SU-DHL-6 (cell line): ENCODE results near the gene LPAR5.
A peak's percentile ranks its signal among the peaks of the same experiment; 100 is the strongest.

Experiments
- H2AFZ ChIP-seq: fragments of 200-600 bp; sonication (generic); 2 replicates; pipeline ENCODE4 v1.6.1; 2014; ENCODE audit warnings: low read depth, mild to moderate bottlenecking, moderate library complexity, mixed read lengths, antibody characterized with exemption, low read length; ENCODE audit not compliant: severe bottlenecking
- H3F3A ChIP-seq: fragments of 200-600 bp; shearing (Covaris generic); 2 replicates; pipeline ENCODE4 v1.6.0; 2016; ENCODE audit warnings: antibody characterized with exemption, mild to moderate bottlenecking; ENCODE audit not compliant: insufficient read depth
- H3K27ac ChIP-seq: fragments of 200-600 bp; sonication (generic); 2 replicates; pipeline ENCODE4 v1.5.1; 2016; ENCODE audit warnings: low read depth, mild to moderate bottlenecking, low read length, moderate library complexity, mixed read lengths
- H3K27me3 ChIP-seq: fragments of 200-600 bp; sonication (generic), shearing (Covaris generic); 2 replicates; pipeline ENCODE4 v1.6.0; 2014; ENCODE audit warnings: mild to moderate bottlenecking, low read length
- H3K36me3 ChIP-seq: fragments of 200-600 bp; sonication (generic); 2 replicates; pipeline ENCODE4 v1.6.1; 2014; ENCODE audit warnings: mild to moderate bottlenecking, low read length, mixed read lengths
- H3K4me2 ChIP-seq: fragments of 300-600, 200-600 bp; shearing (Covaris generic), sonication (generic); 2 replicates; pipeline ENCODE4 v1.6.0; 2014; ENCODE audit warnings: low read length, low read depth, mild to moderate bottlenecking; ENCODE audit not compliant: poor library complexity, severe bottlenecking
- H3K4me3 ChIP-seq: fragments of 200-600 bp; sonication (generic); 2 replicates; pipeline ENCODE4 v1.5.1; 2014; ENCODE audit warnings: antibody characterized with exemption, low read length, mild to moderate bottlenecking, mixed read lengths; ENCODE audit not compliant: insufficient read depth, poor library complexity, severe bottlenecking
- H3K79me2 ChIP-seq: fragments of 200-600 bp; sonication (generic); 2 replicates; pipeline ENCODE4 v1.6.1; 2014; ENCODE audit warnings: mild to moderate bottlenecking, low read length, moderate library complexity; ENCODE audit not compliant: insufficient read depth
- H3K9ac ChIP-seq: fragments of 200-600 bp; sonication (generic); 2 replicates; pipeline ENCODE4 v1.7.0; 2014; ENCODE audit warnings: mild to moderate bottlenecking, low read length
- H3K9me2 ChIP-seq: fragments of 200-600 bp; sonication (generic); replicated peaks from 2 replicates; pipeline ENCODE4 v1.6.1; 2014; ENCODE audit warnings: low read length; ENCODE audit not compliant: insufficient read depth
- H3K9me3 ChIP-seq: fragments of 200-600 bp; sonication (generic); 2 replicates; pipeline ENCODE4 v1.6.1; 2014; ENCODE audit warnings: low read length, mixed read lengths; ENCODE audit not compliant: insufficient read depth
- H4K20me1 ChIP-seq: fragments of 200-600 bp; sonication (generic); 2 replicates; pipeline ENCODE4 v1.6.1; 2014; ENCODE audit warnings: low read depth, mild to moderate bottlenecking, antibody characterized with exemption, low read length, moderate library complexity, mixed read lengths
- CTCF ChIP-seq: fragments of 200-600 bp; sonication (generic); IDR thresholded peaks from one replicate; pipeline ENCODE4 v1.5.1; 2017; ENCODE audit warnings: antibody characterized with exemption, mild to moderate bottlenecking, low read length, moderate library complexity; ENCODE audit not compliant: insufficient read depth, poor library complexity, severe bottlenecking
- EZH2phosphoT487 ChIP-seq: fragments of 200-600 bp; sonication (generic), shearing (Covaris generic); conservative IDR thresholded peaks from 2 replicates; pipeline ENCODE4 v1.6.1; 2018; ENCODE audit warnings: mild to moderate bottlenecking, antibody characterized with exemption, low read length, moderate library complexity, mixed read lengths

LPAR5 gene

GRCh38 chr12:6664902-6665301, 29.1 kb upstream of the LPAR5 start:
- no peak overlapping the region for H3K9ac ChIP-seq
- no peak overlapping the region for H3K4me2 ChIP-seq
- peaks cover 7% of the 10 kb centered on the region; the same call in 1 of the 2 replicates for H3K36me3 ChIP-seq
- no peak overlapping the region for H2AFZ ChIP-seq
- peaks cover 22% of the 10 kb centered on the region for H3F3A ChIP-seq
- H3K9me3 ChIP-seq = no peaks in the 10 kb centered on the region
- H3K79me2 ChIP-seq = peaks cover 10% of the 10 kb centered on the region; the same call in 1 of the 2 replicates
- no peak overlapping the region for H3K27ac ChIP-seq
- H3K27me3 ChIP-seq = no peaks in the 10 kb centered on the region
- TF ChIP-seq EZH2phosphoT487 = no peak
- no peak for TF ChIP-seq CTCF
- no peaks in the 10 kb centered on the region for H4K20me1 ChIP-seq
- H3K9me2 ChIP-seq = no peaks in the 10 kb centered on the region
- no peak overlapping the region for H3K4me3 ChIP-seq

GRCh38 chr12:6662906-6663742, 27.4 kb upstream of the LPAR5 start, which contains the start of gene ING4:
ING4 (minus strand) TSS chr12:6663119; CDS start chr12:6663101, 18 bp downstream.
- H3K9ac ChIP-seq = peak within 1 kb of the TSS; percentile 60
- TF ChIP-seq EZH2phosphoT487 = no peak
- TF ChIP-seq CTCF = no peak
- H3F3A ChIP-seq = peaks cover 22% of the 10 kb centered on the region
- peaks cover 3% of the 10 kb centered on the region; the same call in 1 of the 2 replicates for H3K36me3 ChIP-seq
- peak within 1 kb of the TSS; percentile 87 for H3K4me3 ChIP-seq
- H3K27ac ChIP-seq = peak within 1 kb of the TSS; percentile 63
- peak within 1 kb of the TSS; percentile 82 for H2AFZ ChIP-seq
- H3K27me3 ChIP-seq = no peaks in the 10 kb centered on the region
- peaks cover 10% of the 10 kb centered on the region; the same call in 1 of the 2 replicates for H3K79me2 ChIP-seq
- H4K20me1 ChIP-seq = no peaks in the 10 kb centered on the region
- no peaks in the 10 kb centered on the region for H3K9me3 ChIP-seq
- H3K9me2 ChIP-seq = no peaks in the 10 kb centered on the region
- H3K4me2 ChIP-seq = peak within 1 kb of the TSS; percentile 91

GRCh38 chr12:6662602-6662905, 26.8 kb upstream of the LPAR5 start:
- H3F3A ChIP-seq = peaks cover 22% of the 10 kb centered on the region
- no peak overlapping the region for H3K27ac ChIP-seq
- H3K9ac ChIP-seq = peak overlapping the region; percentile 60
- H2AFZ ChIP-seq = peak overlapping the region; percentile 61
- H3K27me3 ChIP-seq = no peaks in the 10 kb centered on the region
- no peaks in the 10 kb centered on the region for H3K9me3 ChIP-seq
- no peaks in the 10 kb centered on the region for H3K9me2 ChIP-seq
- peak overlapping the region; percentile 87 for H3K4me3 ChIP-seq
- H3K79me2 ChIP-seq = peaks cover 10% of the 10 kb centered on the region; the same call in 1 of the 2 replicates
- no peaks in the 10 kb centered on the region for H4K20me1 ChIP-seq
- no peak for TF ChIP-seq EZH2phosphoT487
- no peak for TF ChIP-seq CTCF
- H3K36me3 ChIP-seq = no peaks in the 10 kb centered on the region
- peak overlapping the region; percentile 91 for H3K4me2 ChIP-seq
